ENCODE data around the gene ZNF611.
"Not testable (repeated sequence)": the region's sequence is repeated elsewhere in the genome, so short reads cannot be mapped to it uniquely, and the experiment has no call there.

Gene ZNF611

GRCh38 chr19:52700673-52701072 is 34.2 kb downstream of the ZNF611 start:
- no peak overlapping the region for H3K4me3 Mint-ChIP-seq
- H3K4me1 Mint-ChIP-seq (ENCODE audit: low read depth) = no peaks in the 10 kb centered on the region
- intact Hi-C loops (cut with micrococcal nuclease) = no loop called here
- H3K9me3 Mint-ChIP-seq = peaks cover 74% of the 10 kb centered on the region
- H3K36me3 Mint-ChIP-seq (ENCODE audit: low read depth) = peaks cover 23% of the 10 kb centered on the region
- H3K27me3 Mint-ChIP-seq = no peaks in the 10 kb centered on the region
- H3K27ac Mint-ChIP-seq = no peak overlapping the region

- Mint-ChIP-seq H3K36me3 (ENCODE audit: low read depth) (peaks cover 12% of the 10 kb centered on the region), H3K9me3 (peaks cover 65% of the 10 kb centered on the region)
- H3K4me1 Mint-ChIP-seq (ENCODE audit: low read depth); H3K4me3 Mint-ChIP-seq; H3K27ac Mint-ChIP-seq; intact Hi-C loops (cut with micrococcal nuclease); H3K27me3 Mint-ChIP-seq: not testable (repeated sequence)
Measured at GRCh38 chr19:52699555-52699954, 35.3 kb downstream of the ZNF611 start.

GRCh38 chr19:52695996-52696395 is 38.8 kb downstream of the ZNF611 start:
- Mint-ChIP-seq H3K4me3 (no peak overlapping the region), H3K27me3 (peaks cover 3% of the 10 kb centered on the region), H3K36me3 (ENCODE audit: low read depth) (no peaks in the 10 kb centered on the region), H3K27ac (no peak overlapping the region), H3K9me3 (peaks cover 53% of the 10 kb centered on the region), H3K4me1 (ENCODE audit: low read depth) (peaks cover 4% of the 10 kb centered on the region)
- intact Hi-C loops (cut with micrococcal nuclease) = no loop called here

GRCh38 chr19:52694921-52695320 is 39.9 kb downstream of the ZNF611 start:
- Mint-ChIP-seq H3K27me3 (peaks cover 3% of the 10 kb centered on the region), H3K4me1 (ENCODE audit: low read depth) (peaks cover 15% of the 10 kb centered on the region), H3K27ac (no peak overlapping the region), H3K36me3 (ENCODE audit: low read depth) (peaks cover 9% of the 10 kb centered on the region), H3K9me3 (peaks cover 42% of the 10 kb centered on the region), H3K4me3 (no peak overlapping the region)
- intact Hi-C loops (cut with micrococcal nuclease) = loop anchor here (5.0 kb wide), 2 partner anchors 58 to 168 kb away; partner anchors contain the start of genes ZNF808 and ZNF83

- Mint-ChIP-seq H3K4me1 (ENCODE audit: low read depth) (peaks cover 21% of the 10 kb centered on the region), H3K36me3 (ENCODE audit: low read depth) (peaks cover 11% of the 10 kb centered on the region), H3K9me3 (peaks cover 35% of the 10 kb centered on the region)
- intact Hi-C loops (cut with micrococcal nuclease) = loop anchor here (5.0 kb wide), 2 partner anchors 57 to 167 kb away; partner anchors contain the start of genes ZNF808 and ZNF83
- not testable (repeated sequence) for H3K27me3 Mint-ChIP-seq, H3K27ac Mint-ChIP-seq, H3K4me3 Mint-ChIP-seq
Measured at GRCh38 chr19:52694281-52694680, 40.6 kb downstream of the ZNF611 start.

- Mint-ChIP-seq H3K9me3 (peaks cover 18% of the 10 kb centered on the region), H3K4me1 (ENCODE audit: low read depth) (peaks cover 33% of the 10 kb centered on the region), H3K4me3 (no peak overlapping the region), H3K27ac (no peak overlapping the region), H3K36me3 (ENCODE audit: low read depth) (peaks cover 11% of the 10 kb centered on the region), H3K27me3 (peaks cover 3% of the 10 kb centered on the region)
- intact Hi-C loops (cut with micrococcal nuclease) = loop anchor here (5.0 kb wide), 2 partner anchors 55 to 165 kb away; partner anchors contain the start of genes ZNF808 and ZNF83
Measured at GRCh38 chr19:52692431-52693008, 42.3 kb downstream of the ZNF611 start.

- no peak overlapping the region for H3K4me3 Mint-ChIP-seq
- peak overlapping the region; percentile 95 for H3K27ac Mint-ChIP-seq
- H3K9me3 Mint-ChIP-seq = peaks cover 15% of the 10 kb centered on the region
- intact Hi-C loops (cut with micrococcal nuclease) = loop anchor here (1.0 to 5.0 kb wide), 3 partner anchors 44 to 164 kb away; partner anchors contain the start of genes ZNF611, ZNF808 and ZNF83
- peaks cover 3% of the 10 kb centered on the region for H3K27me3 Mint-ChIP-seq
- peaks cover 33% of the 10 kb centered on the region for H3K4me1 Mint-ChIP-seq (ENCODE audit: low read depth)
- peaks cover 11% of the 10 kb centered on the region for H3K36me3 Mint-ChIP-seq (ENCODE audit: low read depth)
Measured at GRCh38 chr19:52691737-52692136, 43.1 kb downstream of the ZNF611 start.

GRCh38 chr19:52691215-52691610 is 43.6 kb downstream of the ZNF611 start:
- H3K9me3 Mint-ChIP-seq = peaks cover 15% of the 10 kb centered on the region

GRCh38 chr19:52690369-52691214 is 44.3 kb downstream of the ZNF611 start:
- Mint-ChIP-seq H3K27ac (peak overlapping the region; percentile 95), H3K36me3 (ENCODE audit: low read depth) (peaks cover 11% of the 10 kb centered on the region), H3K9me3 (peaks cover 15% of the 10 kb centered on the region), H3K4me3 (peak overlapping the region; percentile 78), H3K4me1 (ENCODE audit: low read depth) (peaks cover 33% of the 10 kb centered on the region), H3K27me3 (peaks cover 3% of the 10 kb centered on the region)
- intact Hi-C loops (cut with micrococcal nuclease) = loop anchor here (1.0 to 5.0 kb wide), 3 partner anchors 45 to 163 kb away; partner anchors contain the start of genes ZNF611, ZNF808 and ZNF83

More at GRCh38 chr19:52691215-52691610, 43.6 kb downstream of the ZNF611 start:
- H3K4me3 Mint-ChIP-seq = peak overlapping the region; percentile 78
- H3K36me3 Mint-ChIP-seq (ENCODE audit: low read depth) = peaks cover 11% of the 10 kb centered on the region
- H3K27ac Mint-ChIP-seq = peak overlapping the region; percentile 95
- H3K27me3 Mint-ChIP-seq = peaks cover 3% of the 10 kb centered on the region
- intact Hi-C loops (cut with micrococcal nuclease) = loop anchor here (1.0 to 5.0 kb wide), 3 partner anchors 44 to 164 kb away; partner anchors contain the start of genes ZNF611, ZNF808 and ZNF83
- peaks cover 33% of the 10 kb centered on the region for H3K4me1 Mint-ChIP-seq (ENCODE audit: low read depth)

GRCh38 chr19:52689843-52690368 is 44.9 kb downstream of the ZNF611 start:
- Mint-ChIP-seq H3K36me3 (ENCODE audit: low read depth) (peaks cover 17% of the 10 kb centered on the region), H3K9me3 (peaks cover 15% of the 10 kb centered on the region), H3K4me3 (peak overlapping the region; percentile 78), H3K27me3 (peaks cover 3% of the 10 kb centered on the region), H3K27ac (peak overlapping the region; percentile 95), H3K4me1 (ENCODE audit: low read depth) (peaks cover 39% of the 10 kb centered on the region)
- intact Hi-C loops (cut with micrococcal nuclease) = loop anchor here (5.0 kb wide), 2 partner anchors 53 to 163 kb away; partner anchors contain the start of genes ZNF808 and ZNF83

GRCh38 chr19:52688925-52689796 is 45.7 kb downstream of the ZNF611 start:
- peak overlapping the region; percentile 95 for H3K27ac Mint-ChIP-seq
- H3K36me3 Mint-ChIP-seq (ENCODE audit: low read depth) = peaks cover 24% of the 10 kb centered on the region
- H3K9me3 Mint-ChIP-seq; intact Hi-C loops (cut with micrococcal nuclease); H3K27me3 Mint-ChIP-seq: not testable (repeated sequence)
- peaks cover 41% of the 10 kb centered on the region for H3K4me1 Mint-ChIP-seq (ENCODE audit: low read depth)
- peak overlapping the region; percentile 78 for H3K4me3 Mint-ChIP-seq

- Mint-ChIP-seq H3K27ac (no peak overlapping the region), H3K4me3 (no peak overlapping the region), H3K27me3 (peaks cover 3% of the 10 kb centered on the region), H3K4me1 (ENCODE audit: low read depth) (peaks cover 41% of the 10 kb centered on the region), H3K36me3 (ENCODE audit: low read depth) (peaks cover 30% of the 10 kb centered on the region), H3K9me3 (peaks cover 9% of the 10 kb centered on the region)
- intact Hi-C loops (cut with micrococcal nuclease) = no loop called here
Measured at GRCh38 chr19:52688335-52688734, 46.5 kb downstream of the ZNF611 start.

GRCh38 chr19:52687684-52688083 is 47.2 kb downstream of the ZNF611 start:
- peaks cover 37% of the 10 kb centered on the region for H3K36me3 Mint-ChIP-seq (ENCODE audit: low read depth)
- H3K27me3 Mint-ChIP-seq = peaks cover 2% of the 10 kb centered on the region
- no peak overlapping the region for H3K4me3 Mint-ChIP-seq
- no peak overlapping the region for H3K27ac Mint-ChIP-seq
- peaks cover 41% of the 10 kb centered on the region for H3K4me1 Mint-ChIP-seq (ENCODE audit: low read depth)
- H3K9me3 Mint-ChIP-seq = peaks cover 13% of the 10 kb centered on the region
- intact Hi-C loops (cut with micrococcal nuclease) = no loop called here

Data from dendritic cell treated with granulocyte-macrophage colony-stimulating factor and Interleukin-4, amounts not matched to agents 40 ng/mL and 50 ng/mL, for 4 days (primary cell).